ENCODE data around the gene TCF7L2.
"Not testable (repeated sequence)": the region's sequence is repeated elsewhere in the genome, so short reads cannot be mapped to it uniquely, and the experiment has no call there.

TCF7L2 gene

GRCh38 chr10:113047963-113048781 is 98.1 kb downstream of the TCF7L2 start:
- DNase-seq = no peak

GRCh38 chr10:113049881-113050280 is 99.8 kb downstream of the TCF7L2 start:
- DNase-seq = no peak

- DNase-seq = no peak
Observed at GRCh38 chr10:113052076-113052830, 102.2 kb downstream of the TCF7L2 start.

- no peak for DNase-seq
Observed at GRCh38 chr10:113053091-113053490, 103.0 kb downstream of the TCF7L2 start.

GRCh38 chr10:113053881-113054280 is 103.8 kb downstream of the TCF7L2 start:
- DNase-seq = no peak

GRCh38 chr10:113055458-113055857 is 105.4 kb downstream of the TCF7L2 start:
- DNase-seq = no peak

- DNase-seq = no peak
Observed at GRCh38 chr10:113056030-113056429, 106.0 kb downstream of the TCF7L2 start.

- no peak for DNase-seq
Observed at GRCh38 chr10:113056441-113057021, 106.5 kb downstream of the TCF7L2 start.

- no peak for DNase-seq
Observed at GRCh38 chr10:113057948-113058522, 108.0 kb downstream of the TCF7L2 start.

- no peak for DNase-seq
Observed at GRCh38 chr10:113058523-113059370, 108.7 kb downstream of the TCF7L2 start.

- DNase-seq = no peak
Observed at GRCh38 chr10:113059371-113059780, 109.3 kb downstream of the TCF7L2 start.

GRCh38 chr10:113060201-113061053 is 110.4 kb downstream of the TCF7L2 start:
- no peak for DNase-seq

GRCh38 chr10:113061054-113061430 is 111.0 kb downstream of the TCF7L2 start:
- no peak for DNase-seq

GRCh38 chr10:113061557-113061956 is 111.5 kb downstream of the TCF7L2 start:
- DNase-seq = no peak

GRCh38 chr10:113063043-113063967 is 113.3 kb downstream of the TCF7L2 start:
- DNase-seq = no peak

- DNase-seq = no peak
Observed at GRCh38 chr10:113064039-113064438, 114.0 kb downstream of the TCF7L2 start.

- not testable (repeated sequence) for DNase-seq
Observed at GRCh38 chr10:113066120-113066519, 116.1 kb downstream of the TCF7L2 start.

- no peak for DNase-seq
Observed at GRCh38 chr10:113066561-113067312, 116.7 kb downstream of the TCF7L2 start.

- no peak for DNase-seq
Observed at GRCh38 chr10:113067501-113067900, 117.5 kb downstream of the TCF7L2 start.
